T-helper 2 cell treated with Interferon-gamma antibody and Interleukin-4, amounts not matched to agents 5 μg/mL and 100 μg/mL, for 36 hours (primary cell): Measurements from ENCODE around the gene PIEZO1.
A peak's percentile ranks its signal among the peaks of the same experiment; 100 is the strongest.

Source experiments
- DNase-seq: peaks from one replicate; pipeline ENCODE4 v3.0.0; 2021; ENCODE audit warnings: low spot score
- H3K27ac Mint-ChIP-seq: one replicate; pipeline ENCODE4 v1.8.0; 2021; ENCODE audit warnings: mild to moderate bottlenecking, mixed read lengths
- H3K27me3 Mint-ChIP-seq: one replicate; pipeline ENCODE4 v1.8.0; 2021; ENCODE audit warnings: low read depth, mixed read lengths
- H3K36me3 Mint-ChIP-seq: one replicate; pipeline ENCODE4 v1.8.0; 2021; ENCODE audit warnings: low read depth, mixed read lengths
- H3K4me1 Mint-ChIP-seq: one replicate; pipeline ENCODE4 v1.8.0; 2021; ENCODE audit warnings: low read depth, mixed read lengths
- H3K4me3 Mint-ChIP-seq: one replicate; pipeline ENCODE4 v1.8.0; 2022; ENCODE audit warnings: mild to moderate bottlenecking, moderate library complexity, mixed read lengths
- H3K9me3 Mint-ChIP-seq: one replicate; pipeline ENCODE4 v1.8.0; 2021; ENCODE audit warnings: mixed read lengths

PIEZO1 gene

DNA sequence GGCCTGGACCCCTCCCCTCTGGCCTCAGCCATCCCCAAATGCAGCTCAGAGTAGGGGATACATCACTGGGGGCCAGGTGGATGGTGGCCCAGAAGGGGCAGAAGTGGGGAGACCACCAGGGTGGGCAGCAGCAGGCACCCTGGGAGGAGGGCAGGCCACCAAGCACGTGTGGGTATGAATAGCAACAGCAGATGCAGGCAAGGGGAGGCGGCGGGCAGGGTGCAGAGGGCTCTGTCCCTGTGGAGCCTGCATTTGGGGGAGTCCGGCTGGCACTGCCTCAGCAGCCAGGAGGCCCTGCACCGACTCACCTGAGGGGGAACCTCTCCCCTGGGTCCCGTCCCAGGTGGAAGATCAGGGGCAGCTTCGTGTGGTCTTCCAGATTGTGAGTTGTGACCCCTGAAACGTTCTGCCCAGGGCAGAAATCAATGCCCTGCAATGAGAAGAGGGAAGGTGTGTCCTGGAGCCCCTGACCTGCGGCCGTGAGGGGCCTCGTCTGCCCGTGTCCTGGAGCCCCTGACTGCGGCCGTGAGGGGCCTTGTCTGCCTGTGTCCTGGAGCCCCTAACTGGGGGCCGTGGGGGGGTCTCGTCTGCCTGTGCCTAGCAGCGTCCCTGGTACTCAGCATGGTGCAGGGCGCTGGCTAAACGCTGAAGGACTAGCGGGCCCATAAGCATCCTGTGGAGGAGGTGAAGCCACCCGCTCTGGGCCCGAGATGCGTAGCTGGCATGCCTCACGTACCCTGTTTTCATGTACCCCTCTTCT, 37.4 kb upstream of the PIEZO1 start:
- Mint-ChIP-seq H3K9me3 (no peaks in the 10 kb centered on the region), H3K36me3 (no peaks in the 10 kb centered on the region), H3K27me3 (no peaks in the 10 kb centered on the region), H3K27ac (no peak overlapping the region), H3K4me3 (no peak overlapping the region), H3K4me1 (no peaks in the 10 kb centered on the region)
- DNase-seq: no peak

DNA sequence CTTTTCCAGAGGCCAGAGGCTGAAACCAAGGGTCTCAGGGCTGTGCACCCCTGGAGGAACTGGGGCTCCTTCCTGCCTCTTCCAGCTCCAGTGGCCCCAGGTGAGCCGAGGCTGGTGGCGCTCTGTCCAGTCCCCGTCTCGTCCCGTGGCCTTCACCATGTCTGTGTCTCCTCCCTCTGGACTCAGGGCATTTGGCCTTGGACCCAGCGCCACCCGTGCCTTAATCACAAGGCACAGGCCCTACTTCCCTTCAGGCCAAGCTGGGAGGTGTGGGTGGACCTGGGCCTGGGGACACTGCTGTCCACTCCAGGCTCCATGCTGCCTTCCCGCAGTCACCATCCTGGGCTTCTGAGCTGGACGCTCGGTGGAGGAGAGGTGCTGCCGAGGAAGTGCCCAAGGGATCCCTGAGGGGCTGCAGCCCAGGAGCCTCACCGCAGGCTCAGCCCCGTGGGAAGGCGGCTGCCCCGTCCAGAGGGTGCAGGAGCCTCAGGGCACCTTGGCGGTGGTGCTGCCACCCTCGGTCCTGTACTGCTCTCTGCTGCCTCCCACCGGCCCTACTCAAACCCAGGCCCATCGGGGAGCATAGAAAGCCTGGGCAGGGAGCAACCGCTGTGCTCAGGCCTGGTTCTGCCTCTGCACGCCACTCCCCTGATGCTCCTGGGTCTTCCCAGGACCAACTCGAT, 36.3 kb upstream of the PIEZO1 start:
- Mint-ChIP-seq H3K4me1 (no peaks in the 10 kb centered on the region), H3K27me3 (no peaks in the 10 kb centered on the region), H3K27ac (no peak overlapping the region), H3K9me3 (no peaks in the 10 kb centered on the region), H3K36me3 (no peaks in the 10 kb centered on the region), H3K4me3 (no peak overlapping the region)
- DNase-seq: no peak

DNA sequence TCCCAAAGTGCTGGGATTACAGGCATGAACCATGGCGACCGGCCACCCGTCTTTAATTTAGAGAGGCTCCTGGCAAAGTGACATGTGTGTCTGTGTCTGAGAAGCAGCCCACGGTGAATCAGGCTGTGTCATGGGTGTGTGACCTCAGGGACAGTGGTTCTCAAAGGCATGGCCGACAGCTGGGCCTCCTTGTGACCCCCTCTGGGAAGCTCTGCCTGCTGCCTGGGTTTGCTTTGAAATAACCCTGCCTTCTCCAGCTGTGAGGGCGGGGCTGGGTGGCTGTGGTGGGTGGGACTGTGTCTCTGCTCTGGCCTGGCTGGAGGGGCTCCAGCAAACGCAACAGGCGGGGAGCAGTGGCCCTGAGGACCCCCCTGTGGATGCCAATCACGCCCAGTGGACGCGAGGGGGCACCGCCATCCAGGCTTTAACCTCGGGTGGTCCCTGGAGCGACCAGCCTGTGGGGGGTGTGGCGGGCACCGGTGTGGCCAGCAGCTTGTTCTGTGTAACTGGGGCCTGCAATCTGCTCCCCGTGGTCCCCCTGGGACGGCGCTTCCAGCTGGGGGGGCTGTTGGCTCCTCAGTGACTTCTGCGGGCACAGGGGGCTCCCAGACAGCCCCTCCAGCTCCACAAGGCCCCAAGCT, 35.5 kb upstream of the PIEZO1 start:
- no peak for DNase-seq
- H3K4me1 Mint-ChIP-seq: no peaks in the 10 kb centered on the region
- H3K27ac Mint-ChIP-seq: no peak overlapping the region
- no peak overlapping the region for H3K4me3 Mint-ChIP-seq
- H3K9me3 Mint-ChIP-seq: no peaks in the 10 kb centered on the region
- H3K27me3 Mint-ChIP-seq: no peaks in the 10 kb centered on the region
- H3K36me3 Mint-ChIP-seq: no peaks in the 10 kb centered on the region

GRCh38 chr16:88819126-88819525, 34.1 kb upstream of the PIEZO1 start:
- Mint-ChIP-seq H3K4me3 (no peak overlapping the region), H3K36me3 (no peaks in the 10 kb centered on the region), H3K27ac (no peak overlapping the region), H3K4me1 (no peaks in the 10 kb centered on the region), H3K27me3 (no peaks in the 10 kb centered on the region), H3K9me3 (no peaks in the 10 kb centered on the region)
- no peak for DNase-seq

DNA sequence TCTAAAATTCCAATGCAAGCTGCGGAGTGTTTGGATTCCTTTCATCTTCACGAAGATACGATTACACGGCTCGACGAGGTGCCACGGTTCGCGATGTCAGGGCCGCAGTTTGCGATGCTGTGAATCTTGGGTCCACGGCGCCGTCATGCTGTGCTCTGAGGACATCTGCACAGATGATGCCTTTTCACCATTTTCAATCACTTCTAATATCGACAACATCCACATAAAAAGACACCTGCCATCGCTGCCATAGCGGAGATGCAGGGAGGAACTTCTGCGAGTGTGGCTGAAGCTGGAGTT, 33.5 kb upstream of the PIEZO1 start:
- H3K27ac Mint-ChIP-seq: no peak overlapping the region
- H3K4me3 Mint-ChIP-seq: no peak overlapping the region
- H3K9me3 Mint-ChIP-seq: no peaks in the 10 kb centered on the region
- no peaks in the 10 kb centered on the region for H3K36me3 Mint-ChIP-seq
- H3K27me3 Mint-ChIP-seq: no peaks in the 10 kb centered on the region
- peaks cover 3% of the 10 kb centered on the region for H3K4me1 Mint-ChIP-seq
- DNase-seq: no peak

DNA sequence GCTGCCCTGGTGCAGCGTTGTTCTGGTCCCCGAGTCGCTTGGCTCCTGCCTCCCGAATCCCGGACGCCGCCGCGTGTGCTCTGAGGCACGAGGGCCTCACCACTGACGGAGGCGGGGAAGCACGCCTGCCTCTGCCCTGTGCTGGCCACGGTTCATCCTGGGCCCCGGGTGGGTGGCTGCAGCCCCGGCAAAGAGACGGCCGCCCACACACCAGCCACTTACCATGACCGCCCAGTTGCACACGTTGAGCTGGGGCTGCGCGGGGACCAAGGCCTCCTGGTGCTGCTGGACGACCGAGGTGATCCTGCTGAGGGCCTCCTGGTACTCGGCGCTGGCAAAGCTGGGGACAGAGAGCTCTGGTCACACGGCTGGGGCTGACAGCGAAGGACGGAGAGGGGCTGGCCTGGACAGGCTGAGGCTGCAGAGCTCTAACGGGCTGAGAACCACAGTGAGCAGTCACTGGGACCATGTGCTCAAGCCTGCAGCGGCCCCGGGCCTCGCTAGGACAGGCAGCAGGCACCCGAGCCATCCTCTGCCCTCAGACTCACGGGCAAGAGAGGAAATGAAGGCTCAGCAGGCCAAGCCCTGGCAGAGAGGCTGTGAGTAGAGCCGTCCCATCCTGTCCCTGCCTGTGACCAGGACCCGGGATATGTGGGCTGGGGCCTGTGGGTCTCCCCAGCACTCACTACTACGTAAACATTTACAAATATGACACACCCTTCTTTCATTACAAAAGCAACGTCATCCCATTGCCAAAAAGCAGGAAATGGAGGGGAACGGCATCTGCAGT, 33.0 kb upstream of the PIEZO1 start:
- no peak overlapping the region for H3K27ac Mint-ChIP-seq

GRCh38 chr16:88816736-88817535, 31.9 kb upstream of the PIEZO1 start:
- Mint-ChIP-seq H3K9me3 (no peaks in the 10 kb centered on the region), H3K4me1 (peaks cover 8% of the 10 kb centered on the region), H3K27ac (no peak overlapping the region), H3K4me3 (no peak overlapping the region), H3K36me3 (no peaks in the 10 kb centered on the region), H3K27me3 (no peaks in the 10 kb centered on the region)
- DNase-seq: no peak

More for the DNA sequence above, 33.0 kb upstream of the PIEZO1 start:
- no peaks in the 10 kb centered on the region for H3K27me3 Mint-ChIP-seq
- H3K4me1 Mint-ChIP-seq: peaks cover 3% of the 10 kb centered on the region
- no peak for DNase-seq
- H3K36me3 Mint-ChIP-seq: no peaks in the 10 kb centered on the region
- H3K9me3 Mint-ChIP-seq: no peaks in the 10 kb centered on the region
- no peak overlapping the region for H3K4me3 Mint-ChIP-seq

DNA sequence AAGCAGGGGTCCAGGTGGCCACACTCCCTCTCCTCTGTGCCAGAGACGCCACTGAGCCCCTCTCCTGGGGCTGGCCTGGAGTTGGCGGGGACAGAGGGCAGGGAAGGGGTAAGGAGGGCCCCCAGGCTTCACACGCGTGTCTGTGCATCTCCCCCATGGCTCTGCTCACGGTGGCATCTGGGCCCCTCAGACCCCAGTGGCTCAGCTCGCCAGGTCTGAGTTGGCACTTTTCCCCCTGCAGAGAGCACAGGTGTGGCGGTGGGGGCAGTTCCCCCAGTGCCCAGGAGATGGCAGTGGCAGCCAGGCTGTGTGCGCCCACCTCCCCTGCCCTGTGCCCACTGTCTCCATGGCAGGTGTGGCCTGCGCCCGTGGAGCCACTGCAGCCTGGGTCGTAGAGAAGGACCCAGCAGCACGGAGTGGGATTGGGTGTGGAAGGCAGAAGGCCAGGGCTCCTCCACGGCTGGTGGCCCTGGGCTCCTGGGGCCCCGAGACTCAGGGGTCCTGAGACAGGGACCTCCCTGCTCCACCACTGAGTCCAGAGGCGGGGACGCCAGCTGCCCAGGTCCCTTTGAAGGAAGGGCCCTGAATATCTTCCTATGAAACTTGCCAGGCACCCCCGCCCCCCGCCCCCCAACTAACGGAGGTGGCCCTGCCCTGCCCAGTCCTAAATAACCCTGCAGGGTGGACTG, 31.0 kb upstream of the PIEZO1 start:
- Mint-ChIP-seq H3K27ac (no peak overlapping the region), H3K4me3 (no peak overlapping the region), H3K36me3 (no peaks in the 10 kb centered on the region), H3K9me3 (no peaks in the 10 kb centered on the region), H3K4me1 (peaks cover 9% of the 10 kb centered on the region), H3K27me3 (no peaks in the 10 kb centered on the region)
- no peak for DNase-seq

DNA sequence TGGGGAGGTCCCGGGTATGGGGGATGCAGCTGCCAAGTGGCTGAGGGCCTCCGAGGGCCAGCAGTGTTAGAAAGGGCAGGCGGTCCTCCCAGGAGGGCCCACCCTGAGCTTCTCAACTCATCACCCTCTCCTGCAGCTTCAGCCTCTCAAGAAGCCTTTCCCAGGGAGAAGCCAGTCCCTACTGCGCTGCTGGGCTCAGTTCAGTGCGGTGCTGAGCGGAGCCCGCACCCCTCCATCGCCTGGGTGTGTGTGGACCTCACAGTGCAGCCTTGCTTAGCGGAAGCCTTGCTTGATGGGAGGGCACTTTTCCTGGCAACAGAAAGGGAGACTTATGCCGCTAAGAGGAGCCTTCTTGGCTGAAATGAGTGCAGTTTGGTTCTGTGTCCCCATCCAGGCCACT, 30.2 kb upstream of the PIEZO1 start:
- Mint-ChIP-seq H3K36me3 (peaks cover 4% of the 10 kb centered on the region), H3K27me3 (no peaks in the 10 kb centered on the region), H3K4me1 (peaks cover 10% of the 10 kb centered on the region), H3K9me3 (no peaks in the 10 kb centered on the region), H3K4me3 (no peak overlapping the region), H3K27ac (no peak overlapping the region)
- no peak for DNase-seq

DNA sequence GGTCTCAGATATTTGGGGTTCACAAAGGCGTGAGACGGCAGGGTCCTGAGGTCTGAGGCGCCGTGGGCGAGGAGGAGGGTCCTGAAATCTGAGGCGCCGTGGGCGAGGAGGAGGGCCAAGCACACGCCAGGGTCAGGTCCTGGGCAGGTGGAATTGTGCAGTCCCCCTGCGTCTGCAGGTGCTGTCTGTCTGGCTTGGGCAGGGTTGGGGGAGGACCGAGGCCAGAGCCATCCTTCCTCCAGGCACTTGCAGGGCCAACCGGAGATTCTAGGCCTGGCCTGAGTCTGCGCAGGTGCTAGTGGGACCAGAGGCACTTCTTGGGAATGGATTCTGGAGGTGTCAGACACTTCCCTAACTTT, 29.1 kb upstream of the PIEZO1 start:
- Mint-ChIP-seq H3K27me3 (no peaks in the 10 kb centered on the region), H3K9me3 (no peaks in the 10 kb centered on the region), H3K27ac (peak overlapping the region; percentile 23), H3K4me1 (peaks cover 13% of the 10 kb centered on the region), H3K4me3 (peak overlapping the region; percentile 19), H3K36me3 (peaks cover 11% of the 10 kb centered on the region)
- DNase-seq: no peak

- DNase-seq: no peak
- Mint-ChIP-seq H3K27me3 (no peaks in the 10 kb centered on the region), H3K4me3 (peak overlapping the region; percentile 19), H3K9me3 (no peaks in the 10 kb centered on the region), H3K36me3 (peaks cover 14% of the 10 kb centered on the region), H3K4me1 (peaks cover 13% of the 10 kb centered on the region), H3K27ac (peak overlapping the region; percentile 23)
Measured at GRCh38 chr16:88813269-88814143, 28.5 kb upstream of the PIEZO1 start.

DNA sequence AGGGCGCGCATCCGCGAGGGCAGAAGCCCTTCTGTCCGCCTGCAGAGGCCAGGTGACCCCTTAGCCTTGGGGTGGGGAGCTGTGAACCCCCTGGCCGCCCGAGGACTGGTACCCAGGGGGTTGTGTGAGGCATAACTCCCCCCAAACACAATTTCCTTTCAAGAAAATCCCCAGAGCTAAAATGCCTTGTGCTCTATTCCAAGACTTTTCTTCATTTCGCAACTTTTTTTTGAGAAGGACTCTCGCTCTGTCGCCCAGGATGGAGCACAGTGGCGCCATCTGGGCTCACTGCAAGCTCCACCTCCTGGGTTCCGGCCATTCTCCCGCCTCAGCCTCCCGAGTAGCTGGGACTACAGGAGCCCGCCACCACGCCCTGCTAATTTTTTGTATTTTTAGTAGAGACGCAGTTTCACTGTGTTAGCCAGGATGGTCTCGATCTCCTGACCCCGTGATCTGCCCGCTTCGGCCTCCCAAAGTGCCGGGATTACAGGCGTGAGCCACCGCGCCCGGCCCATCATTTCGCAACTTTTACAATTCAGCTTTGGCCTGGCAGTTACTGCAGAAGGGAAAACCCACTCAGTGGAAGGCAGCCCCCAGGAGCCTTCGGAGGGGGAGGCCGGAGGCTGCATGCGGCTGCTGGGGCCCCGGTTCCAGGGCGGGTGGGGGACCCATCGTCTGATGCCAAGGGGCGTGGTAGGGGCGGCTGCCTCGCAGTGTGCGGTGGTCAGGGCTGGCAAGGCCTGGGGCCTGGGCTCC, 27.7 kb upstream of the PIEZO1 start:
- Mint-ChIP-seq H3K27ac (peak overlapping the region; percentile 92), H3K36me3 (peaks cover 22% of the 10 kb centered on the region), H3K4me3 (peak overlapping the region; percentile 85), H3K27me3 (no peaks in the 10 kb centered on the region), H3K9me3 (no peaks in the 10 kb centered on the region), H3K4me1 (peaks cover 13% of the 10 kb centered on the region)
- no peak for DNase-seq
